ENCODE results near the gene PRSS27. TPM values are rescaled to one million over a fixed set of nuclear protein-coding genes. Genes with fewer than 3 reads are reported as not detected.

PRSS27 gene
- polyA plus RNA-seq, 2 donors: 500 to 620 TPM

DNA sequence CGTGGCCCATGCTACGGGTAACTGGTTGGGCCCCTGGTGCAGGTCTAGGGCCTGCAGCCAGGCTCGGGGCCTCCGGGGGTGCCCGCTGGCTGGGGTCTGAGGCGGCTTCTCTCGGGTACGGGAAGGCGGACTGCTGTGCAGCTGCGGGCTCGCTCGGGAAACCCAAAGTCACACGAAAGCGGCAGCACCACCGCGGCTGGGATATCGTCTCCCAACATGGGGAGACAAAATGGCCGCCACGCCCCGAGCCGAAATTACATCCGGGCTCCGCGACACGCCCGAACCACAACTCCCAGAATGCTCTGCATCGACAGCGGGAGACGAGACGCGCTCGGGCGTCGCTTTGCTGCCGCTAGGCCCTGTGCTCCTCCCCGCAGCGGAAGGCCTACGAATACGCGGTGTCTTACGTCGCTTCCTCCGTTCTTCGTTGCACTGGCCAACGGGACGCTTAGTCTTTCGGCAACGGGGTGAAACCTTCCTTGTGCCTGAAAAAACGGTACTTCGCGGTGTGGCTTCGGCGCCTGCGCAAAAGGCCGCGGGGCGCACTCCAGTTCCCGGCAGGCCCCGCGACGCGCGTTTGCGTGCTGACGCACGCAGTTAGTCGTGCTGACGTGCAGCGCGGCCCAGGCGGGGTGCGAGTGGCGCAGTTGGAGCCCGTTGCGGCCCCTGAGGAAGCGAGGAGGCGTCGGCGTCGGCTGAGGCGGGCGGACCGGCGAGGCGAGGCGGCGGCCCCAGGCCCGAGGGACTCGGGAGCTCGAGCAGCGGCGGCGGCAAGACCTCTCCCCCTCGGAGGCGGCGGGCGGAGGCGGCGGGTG lies 32.2 kb upstream of the PRSS27 start, which contains the start of gene SRRM2:
SRRM2 (plus strand) TSS at position 604 of the 815 bp plus-strand sequence. CDS start 3,727 bp downstream, outside the sequence.
- Histone ChIP-seq H3K27ac (ENCODE audit: low read depth in 2 of 2, low read length in 1 of 2) (peak within 1 kb of the TSS; percentile 100), H3K4me1 (ENCODE audit: control insufficient read depth in 2 of 2, insufficient read depth in 2 of 2, low read length in 1 of 2) (peaks cover 0 to 6% of the 10 kb centered on the region in 2 donors), H3K36me3 (ENCODE audit: control insufficient read depth in 2 of 2, insufficient read depth in 2 of 2, low read length in 1 of 2) (peaks cover 3 to 7% of the 10 kb centered on the region in 2 donors), H3K9me3 (ENCODE audit: control insufficient read depth in 2 of 2, insufficient read depth in 1 of 2, low read depth in 1 of 2, low read length in 1 of 2) (peaks cover 0 to 2% of the 10 kb centered on the region in 2 donors), H3K27me3 (ENCODE audit: control insufficient read depth in 1 of 2, insufficient read depth in 2 of 2, low read length in 2 of 2) (no peaks in the 10 kb centered on the region), H3K4me3 (ENCODE audit: low read depth in 1 of 2, low read length in 2 of 2) (peak within 1 kb of the TSS; percentile 85 to 86)
- 1 to 2% methylated on average over 74 to 99 of the region's 99 CpGs for WGBS, 2 donors

DNA sequence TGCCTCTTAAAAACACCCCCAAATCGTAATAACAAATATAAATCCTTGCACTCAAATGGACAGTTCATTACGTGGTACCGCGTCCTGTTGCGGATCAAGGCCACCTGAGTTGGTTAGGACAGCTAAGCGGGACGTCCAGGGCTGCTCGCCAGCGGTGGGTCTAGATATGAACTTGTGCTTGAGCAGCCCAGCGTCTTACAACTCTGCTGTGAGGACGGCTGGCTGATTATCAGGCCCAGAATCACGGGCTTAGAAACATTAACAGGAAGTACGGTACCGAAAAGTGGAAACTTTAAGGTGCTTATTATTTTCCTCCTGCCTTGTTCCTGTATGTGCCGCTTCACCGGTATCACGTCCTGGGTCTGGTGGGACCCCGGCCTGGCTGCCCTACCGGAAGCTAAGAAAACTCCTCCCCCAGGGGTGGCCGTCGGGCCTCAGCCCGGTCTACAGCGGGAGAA lies 31.6 kb upstream of the PRSS27 start:
- peaks cover 3 to 6% of the 10 kb centered on the region in 2 donors for H3K36me3 ChIP-seq (ENCODE audit: control insufficient read depth in 2 of 2, insufficient read depth in 2 of 2, low read length in 1 of 2)
- no peaks in the 10 kb centered on the region for H3K27me3 ChIP-seq (ENCODE audit: control insufficient read depth in 1 of 2, insufficient read depth in 2 of 2, low read length in 2 of 2)
- H3K4me3 ChIP-seq (ENCODE audit: low read depth in 1 of 2, low read length in 2 of 2): peak overlapping the region; percentile 85 to 86
- 56 to 57% methylated on average over 23 of the region's 23 CpGs for WGBS, 2 donors
- peaks cover 0 to 2% of the 10 kb centered on the region in 2 donors for H3K9me3 ChIP-seq (ENCODE audit: control insufficient read depth in 2 of 2, insufficient read depth in 1 of 2, low read depth in 1 of 2, low read length in 1 of 2)
- peaks cover 0 to 5% of the 10 kb centered on the region in 2 donors for H3K4me1 ChIP-seq (ENCODE audit: control insufficient read depth in 2 of 2, insufficient read depth in 2 of 2, low read length in 1 of 2)
- peak overlapping the region; percentile 100 for H3K27ac ChIP-seq (ENCODE audit: low read depth in 2 of 2, low read length in 1 of 2)

GRCh38 chr16:2749936-2750335 lies 29.9 kb upstream of the PRSS27 start:
- H3K9me3 ChIP-seq (ENCODE audit: control insufficient read depth in 2 of 2, insufficient read depth in 1 of 2, low read depth in 1 of 2, low read length in 1 of 2): peaks cover 0 to 2% of the 10 kb centered on the region in 2 donors
- 91 to 95% methylated on average over 6 of the region's 6 CpGs for WGBS, 2 donors
- H3K27ac ChIP-seq (ENCODE audit: low read depth in 2 of 2, low read length in 1 of 2): no peak overlapping the region
- no peak overlapping the region for H3K4me3 ChIP-seq (ENCODE audit: low read depth in 1 of 2, low read length in 2 of 2)
- H3K27me3 ChIP-seq (ENCODE audit: control insufficient read depth in 1 of 2, insufficient read depth in 2 of 2, low read length in 2 of 2): no peaks in the 10 kb centered on the region
- no peaks in the 10 kb centered on the region for H3K36me3 ChIP-seq (ENCODE audit: control insufficient read depth in 2 of 2, insufficient read depth in 2 of 2, low read length in 1 of 2)
- H3K4me1 ChIP-seq (ENCODE audit: control insufficient read depth in 2 of 2, insufficient read depth in 2 of 2, low read length in 1 of 2): no peaks in the 10 kb centered on the region

GRCh38 chr16:2749476-2749875 lies 29.5 kb upstream of the PRSS27 start:
- Histone ChIP-seq H3K9me3 (ENCODE audit: control insufficient read depth in 2 of 2, insufficient read depth in 1 of 2, low read depth in 1 of 2, low read length in 1 of 2) (peaks cover 0 to 2% of the 10 kb centered on the region in 2 donors), H3K27ac (ENCODE audit: low read depth in 2 of 2, low read length in 1 of 2) (no peak overlapping the region), H3K4me3 (ENCODE audit: low read depth in 1 of 2, low read length in 2 of 2) (no peak overlapping the region), H3K27me3 (ENCODE audit: control insufficient read depth in 1 of 2, insufficient read depth in 2 of 2, low read length in 2 of 2) (no peaks in the 10 kb centered on the region), H3K4me1 (ENCODE audit: control insufficient read depth in 2 of 2, insufficient read depth in 2 of 2, low read length in 1 of 2) (no peaks in the 10 kb centered on the region), H3K36me3 (ENCODE audit: control insufficient read depth in 2 of 2, insufficient read depth in 2 of 2, low read length in 1 of 2) (no peaks in the 10 kb centered on the region)
- WGBS, 2 donors: 97 to 98% methylated on average over 5 of the region's 5 CpGs

GRCh38 chr16:2748757-2749455 lies 28.9 kb upstream of the PRSS27 start:
- H3K36me3 ChIP-seq (ENCODE audit: control insufficient read depth in 2 of 2, insufficient read depth in 2 of 2, low read length in 1 of 2): no peaks in the 10 kb centered on the region
- no peaks in the 10 kb centered on the region for H3K4me1 ChIP-seq (ENCODE audit: control insufficient read depth in 2 of 2, insufficient read depth in 2 of 2, low read length in 1 of 2)
- no peak overlapping the region for H3K27ac ChIP-seq (ENCODE audit: low read depth in 2 of 2, low read length in 1 of 2)
- H3K4me3 ChIP-seq (ENCODE audit: low read depth in 1 of 2, low read length in 2 of 2): no peak overlapping the region
- WGBS, 2 donors: 88 to 93% methylated on average over 7 of the region's 7 CpGs
- H3K27me3 ChIP-seq (ENCODE audit: control insufficient read depth in 1 of 2, insufficient read depth in 2 of 2, low read length in 2 of 2): no peaks in the 10 kb centered on the region
- H3K9me3 ChIP-seq (ENCODE audit: control insufficient read depth in 2 of 2, insufficient read depth in 1 of 2, low read depth in 1 of 2, low read length in 1 of 2): peaks cover 0 to 2% of the 10 kb centered on the region in 2 donors

DNA sequence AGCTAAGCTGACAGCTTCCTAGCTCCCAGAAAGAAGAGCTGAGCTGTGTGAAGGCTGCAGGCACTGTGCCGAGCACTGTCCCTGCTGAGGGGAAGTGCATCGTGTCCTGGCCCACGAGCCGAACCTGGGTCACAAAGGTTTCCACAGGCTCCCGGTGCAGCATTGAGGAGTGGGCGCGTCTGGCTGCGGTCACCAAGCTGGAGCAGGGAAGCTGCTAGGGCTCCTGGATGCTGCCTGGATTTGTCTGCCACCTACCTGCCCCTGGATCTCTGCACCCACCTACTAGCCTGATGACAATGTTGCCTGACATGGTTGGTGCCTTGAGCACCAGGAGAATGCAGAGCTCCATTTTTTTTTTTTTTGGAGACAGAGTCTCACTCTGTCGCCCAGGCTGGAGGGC lies 25.9 kb upstream of the PRSS27 start:
- 85 to 89% methylated on average over 9 of the region's 9 CpGs for WGBS, 2 donors
- Histone ChIP-seq H3K36me3 (ENCODE audit: control insufficient read depth in 2 of 2, insufficient read depth in 2 of 2, low read length in 1 of 2) (no peaks in the 10 kb centered on the region), H3K27me3 (ENCODE audit: control insufficient read depth in 1 of 2, insufficient read depth in 2 of 2, low read length in 2 of 2) (no peaks in the 10 kb centered on the region), H3K4me1 (ENCODE audit: control insufficient read depth in 2 of 2, insufficient read depth in 2 of 2, low read length in 1 of 2) (no peaks in the 10 kb centered on the region), H3K9me3 (ENCODE audit: control insufficient read depth in 2 of 2, insufficient read depth in 1 of 2, low read depth in 1 of 2, low read length in 1 of 2) (no peaks in the 10 kb centered on the region), H3K27ac (ENCODE audit: low read depth in 2 of 2, low read length in 1 of 2) (no peak overlapping the region), H3K4me3 (ENCODE audit: low read depth in 1 of 2, low read length in 2 of 2) (no peak overlapping the region)

GRCh38 chr16:2745116-2745890 lies 25.3 kb upstream of the PRSS27 start:
- Histone ChIP-seq H3K4me3 (ENCODE audit: low read depth in 1 of 2, low read length in 2 of 2) (no peak overlapping the region), H3K4me1 (ENCODE audit: control insufficient read depth in 2 of 2, insufficient read depth in 2 of 2, low read length in 1 of 2) (peaks cover 0 to 1% of the 10 kb centered on the region in 2 donors), H3K27ac (ENCODE audit: low read depth in 2 of 2, low read length in 1 of 2) (no peak overlapping the region), H3K27me3 (ENCODE audit: control insufficient read depth in 1 of 2, insufficient read depth in 2 of 2, low read length in 2 of 2) (no peaks in the 10 kb centered on the region), H3K9me3 (ENCODE audit: control insufficient read depth in 2 of 2, insufficient read depth in 1 of 2, low read depth in 1 of 2, low read length in 1 of 2) (no peaks in the 10 kb centered on the region), H3K36me3 (ENCODE audit: control insufficient read depth in 2 of 2, insufficient read depth in 2 of 2, low read length in 1 of 2) (no peaks in the 10 kb centered on the region)
- 73 to 77% methylated on average over 15 of the region's 15 CpGs for WGBS, 2 donors

DNA sequence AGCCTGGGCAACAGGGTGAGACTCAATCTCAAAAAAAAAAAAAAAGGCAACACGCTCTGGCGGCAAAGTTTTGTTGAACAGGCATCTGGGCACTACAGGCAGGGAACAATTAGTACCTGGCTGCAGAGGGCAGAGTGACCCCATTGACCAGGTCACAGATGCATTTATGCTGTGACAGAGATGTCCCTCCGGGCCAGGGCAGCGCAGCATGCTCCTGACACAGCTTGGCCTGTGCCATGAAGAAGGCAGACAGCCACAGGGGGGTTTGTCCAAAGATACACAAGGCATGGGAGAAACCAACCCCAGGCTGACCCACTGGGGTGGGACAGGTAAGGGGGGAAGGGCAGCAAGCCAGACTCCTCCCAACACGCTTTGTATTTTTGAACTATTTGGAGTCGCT lies 24.7 kb upstream of the PRSS27 start:
- H3K36me3 ChIP-seq (ENCODE audit: control insufficient read depth in 2 of 2, insufficient read depth in 2 of 2, low read length in 1 of 2): no peaks in the 10 kb centered on the region
- no peaks in the 10 kb centered on the region for H3K9me3 ChIP-seq (ENCODE audit: control insufficient read depth in 2 of 2, insufficient read depth in 1 of 2, low read depth in 1 of 2, low read length in 1 of 2)
- 90 to 96% methylated on average over 6 of the region's 6 CpGs for WGBS, 2 donors
- H3K27me3 ChIP-seq (ENCODE audit: control insufficient read depth in 1 of 2, insufficient read depth in 2 of 2, low read length in 2 of 2): no peaks in the 10 kb centered on the region
- no peak overlapping the region for H3K4me3 ChIP-seq (ENCODE audit: low read depth in 1 of 2, low read length in 2 of 2)
- H3K27ac ChIP-seq (ENCODE audit: low read depth in 2 of 2, low read length in 1 of 2): no peak overlapping the region
- H3K4me1 ChIP-seq (ENCODE audit: control insufficient read depth in 2 of 2, insufficient read depth in 2 of 2, low read length in 1 of 2): peaks cover 0 to 4% of the 10 kb centered on the region in 2 donors
